Activated T-helper 17 cell treated with anti-CD3 and anti-CD28 coated beads, Interleukin-2, amount 50 U/mL, for 72 hours (primary cell): ENCODE data around the gene SPATA16. TPM values are rescaled to one million over a fixed set of nuclear protein-coding genes. Genes with fewer than 3 reads are reported as not detected.
"Not testable (repeated sequence)": the region's sequence is repeated elsewhere in the genome, so short reads cannot be mapped to it uniquely, and the experiment has no call there.

Experiments
- ATAC-seq: fragments of 150-1000 bp; cut with Tn5 transposase; replicated peaks from 2 replicates; pipeline ENCODE4 v1.10.0; 2021; ENCODE audit warnings: mild to moderate bottlenecking, moderate library complexity
- H3K27ac Mint-ChIP-seq: one replicate; pipeline ENCODE4 v1.8.0; 2022; ENCODE audit warnings: mixed read lengths
- H3K27me3 Mint-ChIP-seq: one replicate; pipeline ENCODE4 v1.8.0; 2022; ENCODE audit warnings: mixed read lengths
- H3K36me3 Mint-ChIP-seq: one replicate; pipeline ENCODE4 v1.8.0; 2022; ENCODE audit warnings: low read depth, mild to moderate bottlenecking, mixed read lengths
- H3K4me1 Mint-ChIP-seq: one replicate; pipeline ENCODE4 v1.8.0; 2022; ENCODE audit warnings: mixed read lengths
- H3K4me3 Mint-ChIP-seq: one replicate; pipeline ENCODE4 v1.8.0; 2022; ENCODE audit warnings: mild to moderate bottlenecking, mixed read lengths
- H3K9me3 Mint-ChIP-seq: one replicate; pipeline ENCODE4 v1.8.0; 2022; ENCODE audit warnings: mixed read lengths
- total RNA-seq, 2 donors: library from RNA; stranded (reverse); gene quantifications; one replicate each; pipeline ENCODE4 v1.2.3, GENCODE V29; 2022

Gene SPATA16
- total RNA-seq, 2 donors from 2014 or later: not detected

DNA sequence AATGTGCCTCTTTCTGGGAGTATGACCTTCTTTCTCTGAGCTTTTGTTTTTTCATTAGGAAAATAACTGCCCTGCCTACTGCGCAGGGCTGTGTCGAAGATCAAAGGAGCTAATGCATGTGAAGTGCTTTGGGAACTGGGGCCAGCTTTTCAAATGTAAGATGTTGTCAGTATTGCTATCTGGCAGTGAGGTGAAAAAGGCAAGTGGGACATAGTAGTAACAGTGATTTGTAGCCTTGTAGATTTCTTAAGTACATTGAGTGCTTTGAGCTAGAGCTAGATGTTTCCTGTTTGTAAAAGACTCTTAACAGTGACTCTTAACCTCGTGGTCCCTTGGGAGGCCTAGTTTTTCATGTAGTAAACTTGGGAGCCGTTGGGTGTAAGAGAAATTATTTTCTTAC, 264.0 kb downstream of the SPATA16 start:
- Mint-ChIP-seq H3K4me1 (no peaks in the 10 kb centered on the region), H3K36me3 (no peaks in the 10 kb centered on the region), H3K27me3 (peaks cover 18% of the 10 kb centered on the region), H3K9me3 (peaks cover 16% of the 10 kb centered on the region), H3K4me3 (no peak overlapping the region), H3K27ac (no peak overlapping the region)
- no peak for ATAC-seq

DNA sequence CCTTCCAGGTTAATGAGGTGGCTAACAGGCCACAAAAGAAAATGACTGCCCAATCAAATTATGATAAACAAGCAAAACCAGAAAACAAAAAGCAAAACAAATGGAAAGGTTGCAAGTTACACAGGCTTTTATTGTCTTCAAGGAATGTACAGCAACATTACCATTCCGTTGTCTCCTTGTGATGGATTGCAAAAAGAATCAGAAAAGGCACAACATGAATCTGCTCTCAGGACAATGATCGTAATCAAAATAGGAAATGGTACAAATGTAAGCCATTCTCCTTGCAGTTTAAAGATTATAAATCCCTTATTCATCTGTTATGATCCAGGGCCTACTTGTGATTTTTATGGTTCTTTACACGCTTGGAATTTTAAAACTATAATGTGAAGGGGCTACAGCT, 264.7 kb downstream of the SPATA16 start:
- Mint-ChIP-seq H3K9me3 (peaks cover 16% of the 10 kb centered on the region), H3K4me3 (no peak overlapping the region), H3K36me3 (no peaks in the 10 kb centered on the region), H3K27ac (no peak overlapping the region), H3K27me3 (peaks cover 18% of the 10 kb centered on the region), H3K4me1 (no peaks in the 10 kb centered on the region)
- no peak for ATAC-seq

DNA sequence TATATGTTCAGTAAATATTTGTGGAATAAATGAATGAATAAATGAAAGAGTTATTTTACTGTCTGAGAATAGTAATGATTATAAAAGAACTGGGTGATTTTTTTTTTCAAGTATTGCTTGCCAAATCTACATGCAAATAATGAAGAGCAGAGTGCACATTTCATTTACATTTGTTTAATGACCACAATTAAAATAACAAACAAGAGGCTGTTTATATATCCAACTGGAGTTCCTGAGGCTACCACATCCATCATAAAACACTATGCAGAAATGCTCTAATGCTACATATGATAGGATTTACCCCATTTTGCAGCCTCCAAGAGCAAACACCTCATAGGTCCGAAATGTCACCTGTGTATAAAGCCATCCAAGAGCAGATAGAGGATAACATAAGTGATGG, 266.0 kb downstream of the SPATA16 start:
- H3K4me1 Mint-ChIP-seq: no peaks in the 10 kb centered on the region
- no peak for ATAC-seq
- H3K27me3 Mint-ChIP-seq: peaks cover 23% of the 10 kb centered on the region
- no peak overlapping the region for H3K4me3 Mint-ChIP-seq
- no peaks in the 10 kb centered on the region for H3K36me3 Mint-ChIP-seq
- peaks cover 11% of the 10 kb centered on the region for H3K9me3 Mint-ChIP-seq
- H3K27ac Mint-ChIP-seq: no peak overlapping the region

- H3K27me3 Mint-ChIP-seq: peaks cover 17% of the 10 kb centered on the region
- no peaks in the 10 kb centered on the region for H3K36me3 Mint-ChIP-seq
- no peak overlapping the region for H3K4me3 Mint-ChIP-seq
- no peaks in the 10 kb centered on the region for H3K4me1 Mint-ChIP-seq
- no peak for ATAC-seq
- no peaks in the 10 kb centered on the region for H3K9me3 Mint-ChIP-seq
- H3K27ac Mint-ChIP-seq: no peak overlapping the region
Measured at GRCh38 chr3:172869784-172870518, 271.1 kb downstream of the SPATA16 start.

DNA sequence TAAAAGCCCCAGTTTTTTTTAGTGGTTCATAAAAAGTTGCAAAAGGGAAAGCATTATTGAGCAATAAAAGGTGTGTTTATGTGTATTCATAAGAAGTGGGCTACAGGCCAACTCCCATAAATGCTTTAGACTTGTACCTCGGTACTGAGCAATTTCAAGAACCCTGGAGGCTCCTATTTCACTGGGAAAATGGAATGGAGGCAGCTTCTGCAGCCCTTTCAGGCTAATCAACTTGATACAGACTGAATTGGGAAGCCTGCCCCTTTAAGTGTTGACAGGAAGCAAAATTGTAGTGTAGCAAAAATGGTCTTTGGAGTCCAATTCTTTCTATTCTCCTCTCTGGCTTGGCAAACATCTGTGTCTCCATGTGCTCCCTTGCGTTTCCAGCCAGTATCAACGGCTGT, 271.7 kb downstream of the SPATA16 start:
- H3K27me3 Mint-ChIP-seq: peaks cover 12% of the 10 kb centered on the region
- H3K4me3 Mint-ChIP-seq: no peak overlapping the region
- H3K27ac Mint-ChIP-seq: no peak overlapping the region
- no peaks in the 10 kb centered on the region for H3K9me3 Mint-ChIP-seq
- ATAC-seq: no peak
- H3K36me3 Mint-ChIP-seq: no peaks in the 10 kb centered on the region
- H3K4me1 Mint-ChIP-seq: no peaks in the 10 kb centered on the region

- no peak for ATAC-seq
- Mint-ChIP-seq H3K4me1 (no peaks in the 10 kb centered on the region), H3K27me3 (peaks cover 13% of the 10 kb centered on the region), H3K9me3 (no peaks in the 10 kb centered on the region), H3K4me3 (no peak overlapping the region), H3K36me3 (no peaks in the 10 kb centered on the region), H3K27ac (no peak overlapping the region)
Measured at GRCh38 chr3:172868582-172869200, 272.3 kb downstream of the SPATA16 start.

DNA sequence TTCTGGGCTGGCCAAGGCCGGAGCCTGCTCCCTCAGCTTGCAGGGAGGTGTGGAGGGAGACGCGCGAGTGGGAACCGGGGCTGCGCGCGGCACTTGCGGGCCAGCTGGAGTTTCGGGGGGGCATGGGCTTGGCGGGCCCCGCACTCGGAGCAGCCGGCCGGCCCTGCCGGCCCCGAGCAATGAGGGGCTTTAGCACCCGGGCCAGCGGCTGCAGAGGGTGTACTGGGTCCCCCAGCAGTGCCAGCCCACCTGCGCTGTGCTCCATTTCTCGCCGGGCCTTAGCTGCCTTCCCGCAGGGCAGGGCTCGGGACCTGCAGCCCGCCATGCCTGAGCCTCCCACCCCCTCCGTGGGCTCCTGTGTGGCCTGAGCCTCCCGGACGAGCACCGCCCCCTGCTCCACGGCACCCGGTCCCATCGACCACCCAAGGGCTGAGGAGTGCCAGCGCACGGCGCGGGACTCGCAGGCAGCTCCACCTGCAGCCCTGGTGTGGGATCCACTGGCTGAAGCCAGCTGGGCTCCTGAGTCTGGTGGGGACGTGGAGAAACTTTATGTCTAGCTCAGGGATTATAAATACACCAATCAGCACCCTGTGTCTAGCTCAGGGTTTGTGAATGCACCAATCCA, 274.2 kb downstream of the SPATA16 start:
- ATAC-seq, H3K9me3 Mint-ChIP-seq, H3K27ac Mint-ChIP-seq, H3K36me3 Mint-ChIP-seq, H3K4me1 Mint-ChIP-seq, H3K4me3 Mint-ChIP-seq: not testable (repeated sequence)
- peaks cover 13% of the 10 kb centered on the region for H3K27me3 Mint-ChIP-seq

GRCh38 chr3:172859041-172859440, 282.0 kb downstream of the SPATA16 start:
- H3K27me3 Mint-ChIP-seq: peaks cover 7% of the 10 kb centered on the region
- ATAC-seq: no peak
- H3K4me1 Mint-ChIP-seq: no peaks in the 10 kb centered on the region
- H3K36me3 Mint-ChIP-seq: no peaks in the 10 kb centered on the region
- no peaks in the 10 kb centered on the region for H3K9me3 Mint-ChIP-seq
- H3K4me3 Mint-ChIP-seq: no peak overlapping the region
- H3K27ac Mint-ChIP-seq: no peak overlapping the region

DNA sequence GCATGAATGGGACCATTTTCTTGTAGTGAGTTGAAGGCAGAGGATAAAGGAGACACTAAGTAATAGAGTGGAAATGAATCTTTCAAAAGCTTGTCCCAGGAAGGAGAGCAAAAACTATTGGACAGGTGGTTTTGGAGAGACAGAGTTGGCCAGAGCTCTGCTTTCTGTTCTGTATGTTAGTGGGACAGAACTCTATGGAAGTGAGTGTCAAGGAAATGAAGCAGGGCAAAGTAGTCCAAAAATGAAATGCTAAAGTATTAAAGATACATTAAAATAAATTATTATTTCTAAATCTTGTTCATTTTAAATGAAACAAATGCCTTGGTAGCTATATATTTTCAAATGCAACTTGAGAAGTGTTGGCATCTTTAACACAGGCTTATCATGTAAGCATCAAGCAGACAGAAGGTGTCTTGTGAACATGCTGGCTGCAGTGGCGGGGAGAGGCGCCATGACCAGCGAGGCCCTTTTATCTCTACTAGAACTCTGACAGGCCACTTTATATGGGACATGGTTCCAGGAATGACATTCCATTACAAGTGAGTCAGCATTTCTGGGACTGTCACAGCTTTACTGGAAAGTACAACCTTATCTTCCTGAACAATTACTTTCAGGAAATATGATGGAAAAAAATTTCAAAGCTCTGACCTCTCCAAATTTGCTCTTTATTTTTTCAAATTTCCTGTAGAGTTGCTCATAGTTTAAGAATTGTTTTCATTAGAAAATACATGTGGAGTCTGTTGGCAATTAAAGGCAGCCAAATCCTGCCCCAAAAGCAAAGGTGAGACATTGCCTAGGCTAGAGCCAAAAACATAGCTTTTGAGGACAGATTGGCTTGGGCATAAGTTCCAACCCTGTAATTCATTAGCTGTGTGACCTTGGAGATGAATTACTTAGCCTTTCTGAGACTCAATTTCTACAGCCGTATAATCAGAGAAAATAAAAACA, 284.0 kb downstream of the SPATA16 start:
- no peaks in the 10 kb centered on the region for H3K4me1 Mint-ChIP-seq
- no peaks in the 10 kb centered on the region for H3K9me3 Mint-ChIP-seq
- peaks cover 7% of the 10 kb centered on the region for H3K27me3 Mint-ChIP-seq
- no peak overlapping the region for H3K27ac Mint-ChIP-seq
- no peak overlapping the region for H3K4me3 Mint-ChIP-seq
- no peaks in the 10 kb centered on the region for H3K36me3 Mint-ChIP-seq
- ATAC-seq: no peak

DNA sequence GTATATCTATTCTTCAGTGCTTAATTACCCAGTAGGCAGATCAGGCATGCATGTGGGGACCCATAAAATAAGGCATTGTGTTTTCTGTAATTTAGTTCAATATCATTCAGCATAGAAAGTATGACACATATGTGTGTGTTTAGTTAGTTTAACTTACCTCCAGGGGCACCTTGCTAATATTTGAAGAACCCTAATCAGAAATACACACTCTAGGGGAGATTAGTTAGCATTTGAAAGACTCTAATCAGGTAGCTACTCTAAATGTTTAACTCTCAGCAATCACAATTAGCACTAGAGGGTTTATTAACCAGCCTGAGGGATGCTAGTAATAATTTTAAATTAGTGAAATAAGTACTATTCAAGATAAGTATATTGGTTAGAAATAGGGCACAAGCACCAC, 286.0 kb downstream of the SPATA16 start:
- H3K4me1 Mint-ChIP-seq: no peaks in the 10 kb centered on the region
- H3K27me3 Mint-ChIP-seq: peaks cover 14% of the 10 kb centered on the region
- no peak for ATAC-seq
- H3K4me3 Mint-ChIP-seq: no peak overlapping the region
- no peaks in the 10 kb centered on the region for H3K9me3 Mint-ChIP-seq
- no peaks in the 10 kb centered on the region for H3K36me3 Mint-ChIP-seq
- no peak overlapping the region for H3K27ac Mint-ChIP-seq

DNA sequence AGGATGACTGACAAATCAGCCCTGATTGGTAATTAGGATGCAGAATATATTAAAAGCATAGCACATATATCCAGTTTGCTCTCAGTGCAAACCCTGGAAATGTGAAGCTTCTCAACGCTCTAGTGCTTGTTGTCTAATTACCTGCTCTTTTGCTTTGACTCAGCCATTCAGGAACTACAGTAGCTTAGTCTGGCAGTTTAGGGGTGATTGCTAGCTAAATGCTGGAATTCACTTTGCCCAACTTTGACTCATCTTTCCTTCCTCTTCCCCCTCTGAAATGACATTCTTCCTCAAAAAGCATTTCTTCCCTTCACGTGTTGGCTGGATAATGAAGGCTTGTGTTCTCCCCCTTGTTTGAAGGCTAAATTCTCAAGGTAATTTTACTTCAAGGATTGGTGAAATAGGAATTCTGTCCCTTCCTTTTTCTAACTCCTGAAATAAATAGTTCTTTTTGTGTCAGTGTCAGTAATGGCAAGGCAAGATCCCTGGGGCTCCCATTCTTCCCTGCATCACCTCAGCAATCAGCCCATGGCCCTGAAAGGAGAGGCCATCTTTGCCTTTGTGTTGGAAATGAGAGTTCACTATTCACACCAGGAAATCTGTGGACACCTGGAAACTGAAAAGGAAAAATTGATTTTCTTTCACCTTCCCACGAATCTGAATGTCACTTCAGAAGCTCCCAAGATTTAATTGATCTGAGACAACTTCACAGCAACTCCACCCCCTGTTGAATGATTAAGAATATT, 286.9 kb downstream of the SPATA16 start:
- Mint-ChIP-seq H3K9me3 (no peaks in the 10 kb centered on the region), H3K36me3 (no peaks in the 10 kb centered on the region), H3K4me1 (no peaks in the 10 kb centered on the region), H3K27ac (no peak overlapping the region), H3K4me3 (no peak overlapping the region), H3K27me3 (peaks cover 18% of the 10 kb centered on the region)
- no peak for ATAC-seq

- H3K4me3 Mint-ChIP-seq: no peak overlapping the region
- H3K27ac Mint-ChIP-seq: no peak overlapping the region
- H3K36me3 Mint-ChIP-seq: no peaks in the 10 kb centered on the region
- H3K4me1 Mint-ChIP-seq: no peaks in the 10 kb centered on the region
- ATAC-seq: no peak
- H3K27me3 Mint-ChIP-seq: peaks cover 22% of the 10 kb centered on the region
- H3K9me3 Mint-ChIP-seq: no peaks in the 10 kb centered on the region
Measured at GRCh38 chr3:172853005-172853404, 288.0 kb downstream of the SPATA16 start.

- Mint-ChIP-seq H3K27me3 (peaks cover 27% of the 10 kb centered on the region), H3K36me3 (no peaks in the 10 kb centered on the region), H3K27ac (no peak overlapping the region), H3K4me1 (no peaks in the 10 kb centered on the region), H3K4me3 (no peak overlapping the region), H3K9me3 (no peaks in the 10 kb centered on the region)
- ATAC-seq: no peak
Measured at GRCh38 chr3:172848910-172849309, 292.1 kb downstream of the SPATA16 start.

- Mint-ChIP-seq H3K36me3 (no peaks in the 10 kb centered on the region), H3K27ac (no peak overlapping the region), H3K9me3 (no peaks in the 10 kb centered on the region), H3K4me1 (no peaks in the 10 kb centered on the region), H3K27me3 (peaks cover 33% of the 10 kb centered on the region), H3K4me3 (no peak overlapping the region)
- ATAC-seq: no peak
Measured at GRCh38 chr3:172847292-172847691, 293.7 kb downstream of the SPATA16 start.
